ENCODE results near the gene TESMIN.
A peak's percentile ranks its signal among the peaks of the same experiment; 100 is the strongest.

Gene TESMIN

GRCh38 chr11:68680541-68681231 is 70.6 kb downstream of the TESMIN start:
- DNase-seq, result no peak

GRCh38 chr11:68678031-68678441 is 73.3 kb downstream of the TESMIN start:
- DNase-seq, result no peak

GRCh38 chr11:68677432-68677831 is 73.9 kb downstream of the TESMIN start:
- peak in 1 of 2 experiments; percentile 25 for DNase-seq

GRCh38 chr11:68674461-68674860 is 76.9 kb downstream of the TESMIN start:
- DNase-seq, result no peak

- no peak for DNase-seq
These were observed 77.3 kb downstream of the TESMIN start for GRCh38 chr11:68673991-68674390.

- DNase-seq, result no peak
These were observed 77.9 kb downstream of the TESMIN start for GRCh38 chr11:68673306-68673945.

GRCh38 chr11:68670208-68670992 is 80.9 kb downstream of the TESMIN start:
- no peak for DNase-seq

GRCh38 chr11:68669301-68670090 is 81.8 kb downstream of the TESMIN start:
- no peak for DNase-seq

- no peak for DNase-seq
These were observed 83.5 kb downstream of the TESMIN start for GRCh38 chr11:68667511-68668500.

GRCh38 chr11:68666849-68667248 is 84.5 kb downstream of the TESMIN start:
- DNase-seq, result no peak

GRCh38 chr11:68665436-68665835 is 85.9 kb downstream of the TESMIN start:
- no peak for DNase-seq

GRCh38 chr11:68664906-68665305 is 86.4 kb downstream of the TESMIN start:
- no peak for DNase-seq

- no peak for DNase-seq
These were observed 87.2 kb downstream of the TESMIN start for GRCh38 chr11:68664141-68664540.

- DNase-seq, result no peak
These were observed 87.8 kb downstream of the TESMIN start for GRCh38 chr11:68663482-68664010.

GRCh38 chr11:68661697-68662603 is 89.4 kb downstream of the TESMIN start:
- DNase-seq, result no peak

- DNase-seq, result no peak
These were observed 90.3 kb downstream of the TESMIN start for GRCh38 chr11:68661014-68661413.

GRCh38 chr11:68660066-68660810 is 91.1 kb downstream of the TESMIN start:
- no peak for DNase-seq

- peak in 1 of 2 experiments; percentile 76 for DNase-seq
These were observed 92.0 kb downstream of the TESMIN start for GRCh38 chr11:68659158-68659921.

- no peak for DNase-seq
These were observed 92.7 kb downstream of the TESMIN start for GRCh38 chr11:68658661-68659060.

Data from NCI-H446 (cell line).